NCI-H2227 (cell line): ENCODE measurements around the gene HS3ST5.
"Not testable (repeated sequence)": the region's sequence is repeated elsewhere in the genome, so short reads cannot be mapped to it uniquely, and the experiment has no call there.

Experiments
- DNase-seq: peaks from one replicate; lab custom pipeline; 2025; ENCODE audit not compliant: unreplicated experiment; lab: John Stamatoyannopoulos, UW

Gene HS3ST5

DNA sequence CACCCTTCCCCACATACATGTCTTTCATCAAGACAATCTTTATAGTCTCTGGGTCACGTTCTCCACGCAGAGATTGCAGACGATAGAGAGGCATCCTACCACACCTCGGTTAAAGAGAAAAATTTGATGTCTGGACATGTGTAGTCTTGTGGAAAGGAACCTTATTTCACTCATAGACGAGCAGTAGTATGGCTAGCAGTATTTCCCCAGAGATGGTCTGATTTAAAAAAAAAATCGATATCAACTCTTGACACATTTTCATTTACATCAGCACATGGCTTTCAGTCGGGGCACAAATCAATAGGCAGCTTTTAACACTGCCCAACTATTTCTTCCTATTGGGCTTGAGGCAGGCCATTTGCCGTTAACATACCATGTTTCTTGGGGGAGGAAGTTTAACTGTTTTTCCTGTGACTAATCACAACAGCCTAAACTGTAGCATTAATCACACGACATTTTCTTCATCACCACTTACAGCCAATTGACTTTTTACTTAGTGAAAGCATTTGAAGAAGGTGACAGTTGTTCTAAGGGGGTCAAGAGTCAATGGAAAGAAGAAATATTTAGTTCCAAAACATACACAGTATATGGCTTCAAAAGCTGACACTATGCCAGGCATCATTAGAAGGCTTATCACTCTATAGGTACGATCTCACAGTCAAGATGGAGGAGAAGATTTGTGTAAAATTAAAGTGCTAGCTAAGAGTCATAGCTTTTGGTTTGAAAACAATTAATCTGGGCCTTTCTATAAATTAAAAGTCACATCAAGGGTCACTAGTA, 242.4 kb downstream of the HS3ST5 start:
- DNase-seq: no peak

GRCh38 chr6:114096561-114097172, 246.2 kb downstream of the HS3ST5 start:
- peak; percentile 33 for DNase-seq

DNA sequence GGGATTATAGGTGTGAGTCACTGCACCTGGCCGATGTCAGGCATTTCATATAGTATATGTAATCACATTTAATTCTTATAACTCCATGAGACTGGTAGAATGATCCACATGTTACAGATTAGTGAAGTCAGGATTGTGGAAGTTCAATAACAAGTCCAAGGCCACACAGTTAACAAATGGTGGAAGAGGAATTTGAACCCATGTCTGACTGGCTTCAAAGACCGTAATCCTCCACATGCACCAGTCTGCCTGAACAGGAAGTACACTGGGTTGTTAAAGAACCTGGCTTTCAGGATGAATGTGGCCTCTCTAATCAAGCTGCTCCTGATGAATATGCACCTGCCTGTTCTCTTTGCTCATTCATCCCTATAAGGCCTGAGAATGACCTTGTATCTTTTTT, 249.9 kb downstream of the HS3ST5 start:
- DNase-seq: no peak

DNA sequence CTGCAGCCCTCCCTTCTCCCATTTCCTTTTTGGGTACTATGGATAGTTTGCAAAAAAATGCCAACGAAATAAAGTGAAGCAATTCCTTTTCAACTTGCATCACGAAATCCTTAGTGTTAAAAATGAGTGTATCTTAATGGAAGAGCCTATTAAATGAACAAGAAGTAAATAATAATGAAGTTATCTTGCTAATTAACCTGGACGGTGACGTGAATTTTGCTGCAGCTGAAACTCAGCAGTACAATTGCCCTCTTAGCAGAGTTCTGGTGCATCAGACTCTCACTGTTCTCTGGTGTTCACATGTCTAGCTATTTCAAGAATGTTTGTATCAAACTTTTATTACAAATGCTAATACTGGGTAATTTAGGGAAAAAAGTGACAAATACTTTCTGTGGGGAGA, 252.2 kb downstream of the HS3ST5 start:
- no peak for DNase-seq

DNA sequence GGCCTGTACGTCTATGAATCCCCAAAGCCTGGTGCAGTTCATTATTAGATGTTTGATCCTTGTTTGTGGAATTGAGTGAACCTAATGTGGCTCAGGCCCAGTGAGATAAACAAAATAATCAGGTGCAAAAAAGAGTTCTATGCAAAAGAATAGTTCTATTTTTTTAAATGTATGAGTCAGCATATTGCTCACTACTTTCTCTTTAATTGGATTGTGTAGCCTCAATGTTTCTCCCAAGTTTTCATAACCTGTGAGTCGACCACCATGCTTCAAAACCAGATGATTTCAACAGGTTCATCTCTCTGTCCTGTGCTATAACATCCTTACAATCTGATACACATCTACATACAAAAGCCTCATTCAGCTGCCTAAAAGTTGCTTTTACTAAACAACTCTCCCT, 255.3 kb downstream of the HS3ST5 start:
- no peak for DNase-seq

GRCh38 chr6:114085211-114085610, 257.6 kb downstream of the HS3ST5 start:
- no peak for DNase-seq

GRCh38 chr6:114084327-114084890, 258.4 kb downstream of the HS3ST5 start:
- no peak for DNase-seq

DNA sequence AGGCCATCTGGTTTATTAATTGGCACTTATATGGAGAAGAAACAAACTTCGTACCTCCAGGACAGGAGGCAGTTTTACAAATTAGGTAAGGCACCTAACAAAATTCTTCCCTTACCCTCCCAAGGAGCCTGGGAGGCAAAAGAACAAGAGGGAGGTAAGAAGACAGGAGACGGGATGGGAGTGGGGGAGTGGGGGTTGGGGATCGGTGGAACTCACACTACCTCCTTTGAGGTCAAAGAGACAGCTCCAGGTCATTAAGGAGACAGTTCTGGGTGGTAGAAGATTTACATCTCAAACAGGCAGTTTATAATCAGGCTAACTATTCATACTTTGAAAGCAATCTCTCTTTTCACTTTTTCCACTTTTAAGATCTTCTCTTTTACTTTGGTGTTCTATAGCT, 259.6 kb downstream of the HS3ST5 start:
- DNase-seq: no peak

DNA sequence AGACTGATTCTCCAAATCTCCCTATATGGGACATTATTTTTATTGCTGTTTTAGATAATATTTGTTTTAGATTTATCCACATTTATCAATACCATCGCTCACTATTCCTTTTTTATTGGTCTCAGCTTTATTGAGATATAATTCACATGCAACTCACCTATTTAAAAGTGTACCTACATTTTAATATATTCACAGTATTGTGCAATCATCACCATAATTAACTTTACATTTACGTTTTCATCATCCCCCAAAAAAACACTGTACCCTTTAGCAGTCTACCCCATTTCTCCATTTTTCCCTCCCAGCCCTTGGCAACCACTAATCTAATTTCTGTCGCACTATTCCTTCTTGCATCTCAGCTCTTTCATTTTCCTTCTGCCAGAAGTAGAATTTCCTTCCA, 261.1 kb downstream of the HS3ST5 start:
- DNase-seq: no peak

DNA sequence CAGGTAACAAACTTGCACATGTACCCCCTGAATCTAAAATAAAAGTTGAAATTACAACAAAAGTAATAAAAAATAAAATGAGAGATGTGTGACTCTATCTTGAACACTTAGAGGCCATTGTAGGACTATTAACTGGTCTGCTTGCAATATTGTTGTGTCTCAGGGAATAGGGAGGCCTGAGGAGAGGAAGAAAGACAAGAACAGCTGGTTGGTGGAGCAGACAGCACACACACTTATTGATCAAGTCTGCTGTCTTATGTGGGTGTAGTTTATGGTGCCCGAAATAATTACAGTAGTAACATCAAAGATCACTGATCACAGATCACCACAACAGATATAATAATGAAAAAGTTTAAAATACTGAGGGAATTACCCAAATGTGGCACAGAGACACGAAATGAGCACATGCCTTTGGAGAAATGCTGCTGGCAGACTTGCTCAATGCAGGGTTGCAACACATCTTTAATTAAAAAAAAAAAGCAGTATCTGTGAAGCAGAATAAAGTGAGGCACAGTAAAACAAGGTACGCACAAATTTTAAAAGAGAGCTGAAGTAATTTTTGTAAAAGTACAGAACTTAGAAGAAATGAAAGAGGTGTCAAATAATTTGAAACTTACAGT, 261.8 kb downstream of the HS3ST5 start:
- DNase-seq: no peak

DNA sequence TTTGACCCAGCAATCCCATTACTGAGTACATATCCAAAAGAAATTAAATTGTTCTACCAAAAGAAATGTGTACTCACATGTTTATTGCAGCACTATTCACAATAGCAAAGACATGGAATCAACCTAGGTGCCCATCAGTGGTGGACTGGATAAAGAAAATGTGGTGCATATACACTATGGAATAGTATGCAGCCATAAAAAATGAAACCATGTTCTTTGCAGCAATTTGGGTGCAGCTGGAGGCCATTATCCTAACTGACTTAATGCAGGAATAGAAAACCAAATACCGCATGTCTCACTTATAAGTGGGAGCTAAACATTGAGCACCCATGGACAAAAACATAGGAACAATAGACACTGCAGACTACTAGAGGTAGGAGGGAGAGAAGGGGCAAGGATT, 262.4 kb downstream of the HS3ST5 start:
- DNase-seq: not testable (repeated sequence)

DNA sequence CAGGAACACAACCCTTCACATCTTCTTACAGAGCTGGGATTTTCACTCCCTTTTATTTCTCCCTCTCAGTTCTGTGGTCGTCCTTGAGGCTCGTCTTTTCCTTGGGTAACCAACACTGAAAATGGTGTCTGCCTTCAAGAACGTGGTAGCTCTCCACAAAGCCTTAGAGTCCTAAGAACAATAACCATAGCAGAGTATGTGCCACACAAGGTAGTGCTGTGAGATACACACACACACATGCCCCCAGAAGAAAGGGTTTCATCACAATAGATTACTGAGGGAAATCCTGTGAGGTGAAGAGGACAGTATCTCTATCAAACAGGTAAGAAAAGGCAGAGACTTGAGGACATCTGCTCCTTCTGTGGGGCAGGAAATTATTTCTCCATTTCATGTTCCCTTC, 267.0 kb downstream of the HS3ST5 start:
- no peak for DNase-seq

DNA sequence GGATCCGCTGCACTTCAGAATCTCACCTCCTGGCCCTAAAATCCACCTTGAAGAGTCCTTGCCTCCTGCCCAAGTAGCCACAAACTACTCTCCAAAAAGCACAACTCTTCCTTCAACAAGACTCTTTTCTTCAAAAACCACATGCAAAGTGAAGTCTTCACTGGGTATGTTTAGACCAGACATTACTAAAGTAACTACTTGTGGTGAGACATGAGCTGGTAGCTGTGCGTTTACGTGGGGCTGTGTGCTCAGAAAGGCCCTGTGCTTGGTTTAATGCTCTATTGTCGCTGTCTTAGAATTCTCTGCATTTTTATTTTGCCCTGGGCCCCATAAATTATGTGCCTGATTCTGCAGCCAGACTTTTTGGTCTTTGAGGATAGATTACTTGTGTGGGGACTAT, 267.5 kb downstream of the HS3ST5 start:
- DNase-seq: no peak

GRCh38 chr6:114068771-114069170, 274.1 kb downstream of the HS3ST5 start:
- DNase-seq: no peak

DNA sequence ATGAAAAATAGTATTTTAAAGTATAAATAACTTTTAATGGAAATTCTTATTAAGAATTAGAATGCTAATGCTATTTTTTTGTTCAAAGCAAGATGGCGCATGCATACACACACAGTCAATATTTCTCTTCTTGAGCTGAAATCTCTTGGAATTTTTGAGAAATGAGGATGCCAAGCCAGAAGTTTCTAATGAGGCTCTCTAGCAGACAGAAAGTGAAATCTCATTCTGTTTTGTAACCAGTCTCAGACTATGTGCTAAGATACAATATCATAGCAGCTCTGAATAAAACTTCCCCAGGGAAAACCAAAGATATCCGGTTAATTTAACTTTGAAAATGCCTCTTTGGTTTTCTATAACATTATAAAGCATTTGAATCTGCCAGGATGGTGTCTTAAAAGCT, 274.7 kb downstream of the HS3ST5 start:
- DNase-seq: no peak

- DNase-seq: no peak
Observed at GRCh38 chr6:114064862-114065261, 278.0 kb downstream of the HS3ST5 start.

DNA sequence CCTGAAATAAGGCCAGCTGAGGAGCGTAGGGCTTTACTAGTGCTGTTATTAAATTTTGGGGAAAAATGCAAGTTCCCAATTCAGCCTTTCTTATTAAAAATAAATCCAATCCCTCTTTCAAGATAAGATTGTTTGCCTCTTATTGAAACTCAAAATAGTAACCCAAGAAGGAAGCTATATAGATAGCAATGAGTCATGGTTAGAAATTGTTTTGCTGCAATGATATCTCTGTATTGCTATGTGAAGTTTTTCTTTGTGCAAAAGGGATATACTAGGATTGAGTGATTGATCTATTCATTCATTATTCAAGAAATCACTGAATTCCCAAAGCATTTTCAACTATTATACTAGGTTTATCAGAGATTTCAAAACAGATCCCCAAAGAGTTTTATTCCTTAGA, 278.9 kb downstream of the HS3ST5 start:
- DNase-seq: no peak

DNA sequence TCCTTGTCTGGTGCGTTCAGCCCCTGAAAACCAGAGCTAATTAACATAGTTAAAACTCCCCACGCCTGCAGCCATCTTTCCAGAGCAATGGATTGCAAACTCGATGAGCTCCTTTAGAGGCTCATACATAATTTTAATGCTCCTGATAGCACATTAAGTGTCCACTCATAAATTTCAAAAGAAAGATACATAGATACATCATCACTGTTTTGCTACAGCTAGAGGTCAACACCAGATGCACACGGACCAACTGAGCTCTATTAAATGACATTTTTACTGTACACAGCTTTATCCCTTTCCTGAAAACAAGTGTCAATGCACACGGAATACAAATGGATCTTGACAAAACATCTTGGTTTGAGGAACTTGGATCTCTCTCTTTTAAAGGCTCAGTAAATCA, 280.6 kb downstream of the HS3ST5 start:
- DNase-seq: peak; percentile 8

GRCh38 chr6:114061741-114062140, 281.1 kb downstream of the HS3ST5 start:
- no peak for DNase-seq

DNA sequence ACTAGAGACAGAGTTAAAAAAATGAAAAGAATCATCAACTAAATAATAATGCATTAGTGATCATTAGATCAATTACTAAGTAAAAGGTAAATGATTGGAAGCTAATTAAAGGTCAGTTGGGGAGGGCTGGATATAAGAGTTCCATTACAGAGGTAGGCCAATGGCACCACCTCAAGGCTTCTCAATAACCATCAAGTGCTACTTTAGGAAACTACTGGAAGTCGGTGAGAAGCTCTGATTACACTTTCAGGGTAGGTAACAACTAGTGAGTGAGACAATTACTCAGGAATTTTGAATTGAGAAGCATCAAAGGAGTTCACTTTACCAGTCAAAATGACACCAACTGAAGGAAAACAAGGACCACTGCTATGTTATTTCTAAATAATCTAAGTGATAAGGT, 281.7 kb downstream of the HS3ST5 start:
- no peak for DNase-seq

- DNase-seq: no peak
Observed at GRCh38 chr6:114058435-114058834, 284.4 kb downstream of the HS3ST5 start.

DNA sequence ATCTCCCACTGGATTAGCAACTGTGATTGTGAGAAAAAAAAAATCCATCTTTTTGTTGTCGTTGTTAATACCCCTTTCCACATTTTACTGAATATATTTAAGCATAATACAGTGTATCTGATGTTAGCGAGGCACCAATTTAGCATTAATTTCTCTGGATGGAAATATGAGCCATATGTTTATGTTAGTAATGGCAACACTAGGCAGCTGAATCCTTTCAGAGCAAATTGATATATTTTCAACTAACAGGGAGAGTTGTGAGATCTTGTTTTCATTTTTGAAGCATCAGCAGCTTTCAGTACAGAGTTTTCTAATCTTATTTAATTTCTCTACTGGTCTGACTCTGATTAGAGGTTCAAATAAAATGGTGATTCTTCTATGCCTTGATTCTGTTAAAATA, 287.1 kb downstream of the HS3ST5 start:
- no peak for DNase-seq
